Stimulated activated CD4-positive, alpha-beta T cell treated with anti-CD3 and anti-CD28 coated beads, Interleukin-15, amount 100 ng/mL, for 1 hour (primary cell): ENCODE results near the gene JAML.

Experiments
- DNase-seq, 2 donors: peaks; one replicate each; pipeline ENCODE4 v3.0.0-alpha.2; 2020; ENCODE audit warnings: low read depth in 1 of 2, low spot score in 1 of 2

The JAML gene

GRCh38 chr11:118224511-118225188 is at the start of gene JAML:
Gene JAML, minus strand, starts transcription at chr11:118225011. Its CDS starts 10,145 bp downstream, at chr11:118214866.
- peak in 1 of 2 donors; percentile 35 for DNase-seq

DNA sequence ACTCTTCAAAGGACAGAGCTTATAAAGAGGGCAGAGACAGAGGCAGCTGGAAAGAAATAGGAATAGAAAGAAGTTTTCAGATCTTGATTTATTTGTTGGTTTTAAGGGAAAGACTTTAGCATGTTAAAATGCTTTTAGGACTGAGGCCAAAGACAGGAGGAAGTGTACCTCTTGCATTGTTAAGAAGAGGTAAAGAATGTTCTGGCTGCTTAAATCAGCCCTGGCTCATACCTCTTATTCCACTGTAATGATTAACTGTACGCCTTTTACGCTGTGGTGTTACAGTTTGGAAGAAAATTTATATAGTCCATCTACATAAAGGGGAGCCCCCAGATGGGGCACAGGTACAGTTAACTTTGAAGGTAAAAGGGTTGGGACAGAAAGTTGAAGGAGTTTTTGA is 49.4 kb upstream of the JAML start:
- no peak for DNase-seq

DNA sequence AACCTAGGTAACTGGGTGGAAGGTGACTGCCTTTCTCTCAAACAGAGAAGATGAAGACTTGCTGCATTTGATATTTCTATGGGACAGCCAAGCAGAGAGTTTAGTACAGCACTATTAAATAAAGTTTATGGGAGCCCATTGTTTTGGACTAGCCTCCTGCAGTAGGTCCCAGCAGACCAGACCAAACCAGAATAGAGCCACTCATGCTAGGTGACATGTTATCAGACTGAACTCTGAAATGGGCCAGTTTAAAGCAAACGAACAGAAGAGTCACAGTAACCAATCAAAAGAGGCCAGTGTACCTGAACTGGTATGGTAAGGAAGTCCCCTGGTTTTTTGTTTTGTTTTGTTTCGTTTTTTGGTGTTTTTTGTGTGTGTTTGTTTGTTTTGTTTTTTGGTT is 47.2 kb upstream of the JAML start:
- no peak for DNase-seq

GRCh38 chr11:118267486-118267885 is 42.7 kb upstream of the JAML start:
- no peak for DNase-seq

DNA sequence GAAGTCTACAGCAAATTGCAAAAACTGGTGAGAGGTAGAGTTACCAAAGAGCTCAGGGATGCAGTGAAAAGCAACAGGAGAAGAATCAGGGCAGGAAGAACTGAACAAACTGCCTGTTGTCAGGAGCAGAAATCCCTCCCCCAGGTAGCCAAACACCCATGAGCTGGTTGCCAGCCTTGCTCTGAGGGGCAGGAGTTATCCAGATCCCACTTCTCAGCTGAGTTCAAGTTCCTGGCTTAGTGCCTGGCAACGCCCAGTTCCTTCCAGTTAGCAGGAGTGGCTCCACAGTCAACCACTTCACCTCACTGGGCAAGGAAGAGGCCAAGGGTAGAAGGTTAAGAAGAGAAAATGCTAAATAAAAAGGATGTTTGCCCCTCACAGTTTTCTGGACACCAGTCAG is 41.1 kb upstream of the JAML start:
- DNase-seq, result no peak

GRCh38 chr11:118264569-118265465 is 40.0 kb upstream of the JAML start:
- DNase-seq, result no peak

DNA sequence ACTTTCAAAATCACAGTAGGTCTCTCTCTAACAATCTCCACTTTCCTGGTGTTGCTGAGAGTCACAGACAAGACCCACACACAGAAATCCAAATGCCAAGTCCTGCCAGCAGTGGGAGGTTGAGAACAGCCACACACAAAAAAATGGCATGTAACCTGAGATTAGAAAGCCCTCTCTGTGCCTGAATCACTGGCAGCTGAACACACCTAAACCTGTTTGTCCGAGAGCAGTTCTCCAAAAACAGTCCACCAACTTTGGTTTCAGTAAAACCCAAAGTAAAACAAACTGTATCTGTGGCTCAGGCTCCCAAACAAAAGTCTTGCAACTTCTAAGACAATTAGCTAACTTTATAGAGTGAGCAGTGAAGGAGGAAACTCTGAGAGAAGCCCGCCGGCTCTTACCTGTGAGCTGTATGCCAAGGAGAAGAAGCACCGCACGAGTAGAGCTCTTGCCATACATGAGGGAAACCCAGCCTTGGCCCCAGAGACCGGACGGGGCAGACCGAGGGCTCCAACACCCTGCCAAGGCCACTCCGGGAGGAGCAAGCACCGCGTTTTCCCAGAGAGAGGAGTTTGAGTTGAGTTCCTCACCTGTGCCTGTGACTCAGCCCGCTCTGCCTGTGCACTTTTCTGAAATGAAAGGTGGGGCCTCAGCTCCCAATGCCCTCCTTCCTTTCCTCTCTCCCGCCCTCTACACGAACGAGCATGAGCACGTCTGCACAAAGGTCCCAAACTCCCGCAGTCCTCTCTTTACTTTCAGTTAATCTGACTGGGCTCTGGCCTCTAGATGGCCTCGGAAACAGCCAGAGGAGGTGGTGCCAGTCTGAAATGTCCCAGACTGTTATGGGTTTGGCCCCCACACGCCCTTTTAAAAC is 39.1 kb upstream of the JAML start, which contains the start of gene MPZL2:
Gene MPZL2, minus strand, starts transcription at position 603 of the 874 bp plus-strand sequence. Its CDS starts 144 bp downstream, at position 459.
- no peak for DNase-seq

- no peak for DNase-seq
These were observed 38.3 kb upstream of the JAML start for GRCh38 chr11:118263112-118263511.

- no peak for DNase-seq
These were observed 35.5 kb upstream of the JAML start for GRCh38 chr11:118260353-118260752.

- no peak for DNase-seq
These were observed 34.3 kb upstream of the JAML start for GRCh38 chr11:118259138-118259537.

DNA sequence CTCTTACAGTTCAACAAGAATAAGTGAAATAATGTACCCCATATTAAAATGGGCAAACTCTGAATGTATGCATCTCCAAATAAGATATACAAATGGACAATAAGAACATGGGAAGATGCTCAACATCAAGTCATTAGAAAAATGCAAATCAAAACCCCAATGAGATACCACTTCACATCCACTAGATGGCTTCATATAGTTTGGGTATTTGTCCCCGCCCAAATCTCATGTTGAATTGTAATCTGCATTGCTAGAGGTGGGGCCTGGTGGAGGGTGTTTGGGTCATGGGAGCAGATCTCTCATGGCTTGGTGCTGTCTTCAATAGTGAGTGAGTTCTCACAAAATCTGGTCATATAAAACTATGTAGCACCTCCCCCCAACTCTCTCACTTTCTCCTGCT is 33.6 kb upstream of the JAML start:
- DNase-seq, result no peak

- DNase-seq, result no peak
These were observed 27.9 kb upstream of the JAML start for GRCh38 chr11:118252688-118253087.

DNA sequence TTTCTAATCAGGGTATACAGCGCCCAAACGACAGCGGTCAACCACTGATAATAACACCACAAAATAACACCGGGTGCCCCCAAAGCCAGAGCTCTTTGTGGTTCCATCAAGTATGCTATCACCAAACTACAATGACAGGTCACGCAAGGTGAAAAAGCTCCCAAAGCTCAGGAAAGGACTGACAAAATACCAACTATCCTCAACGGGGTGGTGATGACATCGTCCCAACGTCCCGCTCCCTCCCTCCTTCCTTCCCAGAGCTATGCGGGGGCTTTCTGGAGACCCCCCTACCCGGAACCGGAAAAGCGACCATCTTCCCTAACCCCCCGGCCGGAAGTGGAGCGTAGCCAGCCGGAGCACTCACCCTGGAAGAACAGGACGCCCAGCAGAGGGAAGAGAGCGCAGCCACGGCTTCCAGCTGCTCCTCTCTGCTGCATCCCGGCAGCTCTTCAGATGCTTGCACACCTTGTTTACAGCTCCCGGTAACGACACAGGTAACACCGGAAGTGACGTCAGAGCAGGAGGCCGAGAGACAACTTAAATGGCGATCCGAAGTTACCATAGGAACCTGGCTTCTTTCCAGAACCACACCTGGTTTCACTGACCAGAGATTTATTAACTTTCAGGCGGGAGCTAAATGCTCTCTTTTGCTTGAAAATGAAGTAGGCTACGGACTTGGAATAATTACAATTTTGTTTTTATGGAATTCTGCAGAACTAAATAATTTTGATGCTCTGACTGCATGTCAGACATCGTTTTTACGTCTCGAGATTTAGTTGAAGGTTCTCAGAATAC is 27.2 kb upstream of the JAML start, which contains the start of gene MPZL3:
Gene MPZL3, minus strand, starts transcription at position 508 of the 795 bp plus-strand sequence. Its CDS starts 71 bp downstream, at position 437.
- DNase-seq, result peak; percentile 55 to 61

GRCh38 chr11:118247041-118247440 is 22.2 kb upstream of the JAML start:
- DNase-seq, result no peak

DNA sequence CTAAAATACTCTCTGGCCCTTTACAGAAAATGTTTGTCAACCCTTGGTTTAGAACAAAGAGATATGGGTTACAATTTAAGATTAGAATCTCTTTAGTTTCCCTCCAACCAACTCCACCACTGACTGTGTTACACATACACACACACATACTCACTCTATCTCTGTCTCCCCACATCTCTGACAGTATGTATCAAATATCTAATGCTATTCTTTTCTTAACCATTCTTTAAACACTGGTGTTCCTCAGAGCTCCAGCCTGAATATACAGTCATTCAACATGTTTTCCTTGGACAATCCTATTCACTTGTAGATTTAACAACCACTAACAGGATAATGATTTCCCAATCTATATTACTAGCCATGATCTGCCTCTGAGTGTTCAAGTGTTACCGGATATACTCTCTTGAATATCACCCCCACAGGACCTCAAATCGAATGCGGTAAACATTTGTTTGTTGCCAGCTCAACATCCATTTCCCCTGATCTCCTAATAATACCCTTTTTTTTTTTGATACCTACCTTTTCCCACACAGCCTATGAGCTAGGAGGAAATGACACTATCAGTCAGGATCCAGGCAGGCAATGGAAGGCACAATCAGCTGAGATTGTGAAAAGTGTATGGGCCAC is 21.2 kb upstream of the JAML start:
- DNase-seq, result no peak

GRCh38 chr11:118243993-118244762 is 19.4 kb upstream of the JAML start:
- DNase-seq, result no peak

GRCh38 chr11:118243161-118243560 is 18.4 kb upstream of the JAML start:
- DNase-seq, result no peak

- DNase-seq, result no peak
These were observed 16.9 kb upstream of the JAML start for GRCh38 chr11:118241764-118242098.
